ENCODE results near the gene SLC9A9.

The SLC9A9 gene

DNA sequence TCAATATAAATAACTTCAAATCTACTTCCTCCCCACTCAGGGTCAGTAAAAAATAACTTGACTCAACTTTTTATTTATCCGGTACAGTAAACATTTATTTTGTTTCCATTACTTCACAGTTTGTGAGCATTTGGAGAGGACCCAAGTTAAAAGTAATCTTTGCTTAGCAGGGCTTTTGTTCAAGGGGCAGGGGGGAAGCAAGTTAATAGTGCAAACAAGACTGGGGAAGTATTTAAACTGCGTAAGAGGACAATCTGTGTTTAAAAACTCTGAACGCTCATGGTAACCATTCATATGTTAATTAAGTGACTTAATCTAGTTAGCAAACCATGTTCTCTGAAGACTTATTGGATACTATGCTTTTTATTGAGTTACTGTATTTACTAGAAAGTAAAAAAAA, 346.2 kb downstream of the SLC9A9 start (continued):
- TF ChIP-seq, protein P1, sequence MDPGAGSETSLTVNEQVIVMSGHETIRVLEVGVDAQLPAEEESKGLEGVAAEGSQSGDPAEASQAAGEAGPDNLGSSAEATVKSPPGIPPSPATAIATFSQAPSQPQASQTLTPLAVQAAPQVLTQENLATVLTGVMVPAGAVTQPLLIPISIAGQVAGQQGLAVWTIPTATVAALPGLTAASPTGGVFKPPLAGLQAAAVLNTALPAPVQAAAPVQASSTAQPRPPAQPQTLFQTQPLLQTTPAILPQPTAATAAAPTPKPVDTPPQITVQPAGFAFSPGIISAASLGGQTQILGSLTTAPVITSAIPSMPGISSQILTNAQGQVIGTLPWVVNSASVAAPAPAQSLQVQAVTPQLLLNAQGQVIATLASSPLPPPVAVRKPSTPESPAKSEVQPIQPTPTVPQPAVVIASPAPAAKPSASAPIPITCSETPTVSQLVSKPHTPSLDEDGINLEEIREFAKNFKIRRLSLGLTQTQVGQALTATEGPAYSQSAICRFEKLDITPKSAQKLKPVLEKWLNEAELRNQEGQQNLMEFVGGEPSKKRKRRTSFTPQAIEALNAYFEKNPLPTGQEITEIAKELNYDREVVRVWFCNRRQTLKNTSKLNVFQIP (CRISPR knock-in tag; IDR thresholded peaks at IDR 0.05; ENCODE audit: borderline replicate concordance, low read depth) = no peak
- TF ChIP-seq ZNF70 (CRISPR knock-in tag; IDR thresholded peaks at IDR 0.05) (no peak), BACH2 (CRISPR knock-in tag; IDR thresholded peaks at IDR 0.05; ENCODE audit: borderline replicate concordance) (no peak), TOX (CRISPR knock-in tag; IDR thresholded peaks at IDR 0.05; ENCODE audit: borderline replicate concordance) (no peak), ZFP3 (CRISPR knock-in tag; IDR thresholded peaks at IDR 0.05) (no peak), ESRRG (CRISPR knock-in tag; IDR thresholded peaks at IDR 0.05) (no peak), OSR1 (CRISPR knock-in tag; IDR thresholded peaks at IDR 0.05) (no peak)
- TF ChIP-seq, protein P2, sequence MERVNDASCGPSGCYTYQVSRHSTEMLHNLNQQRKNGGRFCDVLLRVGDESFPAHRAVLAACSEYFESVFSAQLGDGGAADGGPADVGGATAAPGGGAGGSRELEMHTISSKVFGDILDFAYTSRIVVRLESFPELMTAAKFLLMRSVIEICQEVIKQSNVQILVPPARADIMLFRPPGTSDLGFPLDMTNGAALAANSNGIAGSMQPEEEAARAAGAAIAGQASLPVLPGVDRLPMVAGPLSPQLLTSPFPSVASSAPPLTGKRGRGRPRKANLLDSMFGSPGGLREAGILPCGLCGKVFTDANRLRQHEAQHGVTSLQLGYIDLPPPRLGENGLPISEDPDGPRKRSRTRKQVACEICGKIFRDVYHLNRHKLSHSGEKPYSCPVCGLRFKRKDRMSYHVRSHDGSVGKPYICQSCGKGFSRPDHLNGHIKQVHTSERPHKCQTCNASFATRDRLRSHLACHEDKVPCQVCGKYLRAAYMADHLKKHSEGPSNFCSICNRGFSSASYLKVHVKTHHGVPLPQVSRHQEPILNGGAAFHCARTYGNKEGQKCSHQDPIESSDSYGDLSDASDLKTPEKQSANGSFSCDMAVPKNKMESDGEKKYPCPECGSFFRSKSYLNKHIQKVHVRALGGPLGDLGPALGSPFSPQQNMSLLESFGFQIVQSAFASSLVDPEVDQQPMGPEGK (CRISPR knock-in tag; IDR thresholded peaks at IDR 0.05; ENCODE audit: borderline replicate concordance) = no peak
- TF ChIP-seq, protein P3, sequence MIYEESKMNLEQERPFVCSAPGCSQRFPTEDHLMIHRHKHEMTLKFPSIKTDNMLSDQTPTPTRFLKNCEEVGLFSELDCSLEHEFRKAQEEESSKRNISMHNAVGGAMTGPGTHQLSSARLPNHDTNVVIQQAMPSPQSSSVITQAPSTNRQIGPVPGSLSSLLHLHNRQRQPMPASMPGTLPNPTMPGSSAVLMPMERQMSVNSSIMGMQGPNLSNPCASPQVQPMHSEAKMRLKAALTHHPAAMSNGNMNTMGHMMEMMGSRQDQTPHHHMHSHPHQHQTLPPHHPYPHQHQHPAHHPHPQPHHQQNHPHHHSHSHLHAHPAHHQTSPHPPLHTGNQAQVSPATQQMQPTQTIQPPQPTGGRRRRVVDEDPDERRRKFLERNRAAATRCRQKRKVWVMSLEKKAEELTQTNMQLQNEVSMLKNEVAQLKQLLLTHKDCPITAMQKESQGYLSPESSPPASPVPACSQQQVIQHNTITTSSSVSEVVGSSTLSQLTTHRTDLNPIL (CRISPR knock-in tag; IDR thresholded peaks at IDR 0.05; ENCODE audit: low read depth) = no peak

DNA sequence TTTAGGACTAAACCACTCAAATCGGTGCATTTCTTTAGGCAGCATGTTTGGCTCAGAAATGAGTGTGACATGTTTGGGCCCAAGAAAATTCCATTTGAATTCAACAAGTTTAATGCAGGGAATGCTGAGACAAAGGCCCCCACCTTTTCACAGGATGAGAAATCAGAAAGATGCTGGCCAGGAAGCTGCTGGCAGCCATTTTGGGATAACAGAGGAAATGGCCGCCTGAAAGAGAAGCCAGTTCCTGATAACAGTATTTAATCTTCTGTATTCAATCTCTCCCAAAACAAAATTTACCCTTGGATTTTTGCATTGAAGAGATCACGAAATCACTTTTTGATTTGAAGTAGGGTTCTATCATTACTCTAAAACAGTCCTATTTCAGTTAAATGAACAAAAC, 350.9 kb downstream of the SLC9A9 start:
- TF ChIP-seq CSDC2 (CRISPR knock-in tag; IDR thresholded peaks at IDR 0.05) (no peak), ZNF70 (CRISPR knock-in tag; IDR thresholded peaks at IDR 0.05) (no peak), OSR1 (CRISPR knock-in tag; IDR thresholded peaks at IDR 0.05) (no peak), ISL1 (CRISPR knock-in tag; IDR thresholded peaks at IDR 0.05) (no peak), ZFP30 (CRISPR knock-in tag; IDR thresholded peaks at IDR 0.05) (no peak), SNAI2 (CRISPR knock-in tag; IDR thresholded peaks at IDR 0.05) (no peak), TOX (CRISPR knock-in tag; IDR thresholded peaks at IDR 0.05; ENCODE audit: borderline replicate concordance) (no peak), ZNF565 (CRISPR knock-in tag; conservative IDR thresholded peaks at IDR 0.05; ENCODE audit: low read depth) (no peak), ARNTL (CRISPR knock-in tag; IDR thresholded peaks at IDR 0.05; ENCODE audit: borderline replicate concordance, low read depth) (no peak), BACH2 (CRISPR knock-in tag; IDR thresholded peaks at IDR 0.05; ENCODE audit: borderline replicate concordance) (no peak), ZFP3 (CRISPR knock-in tag; IDR thresholded peaks at IDR 0.05) (no peak), GLIS3 (CRISPR knock-in tag; IDR thresholded peaks at IDR 0.05) (no peak)
- TF ChIP-seq, protein P3 (CRISPR knock-in tag; IDR thresholded peaks at IDR 0.05; ENCODE audit: low read depth) = no peak
- TF ChIP-seq, protein P4, sequence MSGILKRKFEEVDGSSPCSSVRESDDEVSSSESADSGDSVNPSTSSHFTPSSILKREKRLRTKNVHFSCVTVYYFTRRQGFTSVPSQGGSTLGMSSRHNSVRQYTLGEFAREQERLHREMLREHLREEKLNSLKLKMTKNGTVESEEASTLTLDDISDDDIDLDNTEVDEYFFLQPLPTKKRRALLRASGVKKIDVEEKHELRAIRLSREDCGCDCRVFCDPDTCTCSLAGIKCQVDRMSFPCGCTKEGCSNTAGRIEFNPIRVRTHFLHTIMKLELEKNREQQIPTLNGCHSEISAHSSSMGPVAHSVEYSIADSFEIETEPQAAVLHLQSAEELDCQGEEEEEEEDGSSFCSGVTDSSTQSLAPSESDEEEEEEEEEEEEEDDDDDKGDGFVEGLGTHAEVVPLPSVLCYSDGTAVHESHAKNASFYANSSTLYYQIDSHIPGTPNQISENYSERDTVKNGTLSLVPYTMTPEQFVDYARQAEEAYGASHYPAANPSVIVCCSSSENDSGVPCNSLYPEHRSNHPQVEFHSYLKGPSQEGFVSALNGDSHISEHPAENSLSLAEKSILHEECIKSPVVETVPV (CRISPR knock-in tag; IDR thresholded peaks at IDR 0.05) = no peak
- TF ChIP-seq, protein P1 (CRISPR knock-in tag; IDR thresholded peaks at IDR 0.05; ENCODE audit: borderline replicate concordance, low read depth) = no peak
- TF ChIP-seq, protein P2 (CRISPR knock-in tag; IDR thresholded peaks at IDR 0.05; ENCODE audit: borderline replicate concordance) = no peak
- no peak for ATAC-seq

DNA sequence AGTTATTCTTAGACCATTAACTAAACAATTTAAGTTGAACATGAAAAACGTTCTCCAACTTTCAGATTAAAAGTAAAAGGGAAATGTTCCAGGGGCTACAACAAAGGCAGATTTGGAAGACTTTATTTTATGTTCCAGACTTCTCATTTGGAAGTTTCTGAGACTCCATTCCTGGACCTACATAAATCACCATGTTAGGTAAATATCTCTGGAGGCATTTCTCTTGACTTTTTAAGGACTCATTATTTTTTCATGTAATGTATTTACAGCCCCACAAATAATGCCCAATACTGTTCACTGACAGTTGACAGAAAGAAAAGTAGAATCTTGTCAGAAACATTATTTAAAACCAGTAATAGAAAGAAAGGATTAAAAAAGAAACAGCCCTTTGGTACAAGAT, 352.1 kb downstream of the SLC9A9 start:
- no peak for ATAC-seq
- no peak for TF ChIP-seq GLIS3 (CRISPR knock-in tag; IDR thresholded peaks at IDR 0.05)
- TF ChIP-seq, protein P2 (CRISPR knock-in tag; IDR thresholded peaks at IDR 0.05; ENCODE audit: borderline replicate concordance) = no peak
- no peak for TF ChIP-seq ZFP30 (CRISPR knock-in tag; IDR thresholded peaks at IDR 0.05)
- TF ChIP-seq BACH2 (CRISPR knock-in tag; IDR thresholded peaks at IDR 0.05; ENCODE audit: borderline replicate concordance) = no peak
- TF ChIP-seq, protein P1 (CRISPR knock-in tag; IDR thresholded peaks at IDR 0.05; ENCODE audit: borderline replicate concordance, low read depth) = no peak
- TF ChIP-seq TOX (CRISPR knock-in tag; IDR thresholded peaks at IDR 0.05; ENCODE audit: borderline replicate concordance) = no peak
- TF ChIP-seq ZNF8 (CRISPR knock-in tag; IDR thresholded peaks at IDR 0.05) = no peak
